Adipocyte (in vitro differentiated cells): ENCODE results near the gene BCLAF1.

ENCODE experiments used
- DNase-seq: peaks from one replicate; pipeline ENCODE4 v3.0.0-alpha.2; 2015; ENCODE audit warnings: low read depth
- H3K27me3 ChIP-seq: replicated peaks from 2 replicates; pipeline ENCODE4 v1.7.0; 2013; ENCODE audit warnings: mild to moderate bottlenecking, low read length, moderate library complexity; ENCODE audit not compliant: control insufficient read depth, insufficient read depth
- H3K36me3 ChIP-seq: 2 replicates; pipeline ENCODE4 v1.7.0; 2013; ENCODE audit warnings: low read length, mild to moderate bottlenecking, moderate library complexity; ENCODE audit not compliant: control insufficient read depth, insufficient read depth, severe bottlenecking
- H3K4me1 ChIP-seq: 2 replicates; pipeline ENCODE4 v1.7.0; 2013; ENCODE audit warnings: mild to moderate bottlenecking, low read length, moderate library complexity; ENCODE audit not compliant: control insufficient read depth, insufficient read depth
- H3K4me3 ChIP-seq: 2 replicates; pipeline ENCODE4 v1.7.0; 2013; ENCODE audit warnings: mild to moderate bottlenecking, low read length, moderate library complexity
- H3K9ac ChIP-seq: 2 replicates; pipeline ENCODE4 v1.7.0; 2013; ENCODE audit warnings: mild to moderate bottlenecking, low read length, moderate library complexity
- H3K9me3 ChIP-seq: 2 replicates; pipeline ENCODE4 v1.7.0; 2013; ENCODE audit warnings: mild to moderate bottlenecking, low read length, moderate library complexity; ENCODE audit not compliant: control insufficient read depth

BCLAF1 gene

DNA sequence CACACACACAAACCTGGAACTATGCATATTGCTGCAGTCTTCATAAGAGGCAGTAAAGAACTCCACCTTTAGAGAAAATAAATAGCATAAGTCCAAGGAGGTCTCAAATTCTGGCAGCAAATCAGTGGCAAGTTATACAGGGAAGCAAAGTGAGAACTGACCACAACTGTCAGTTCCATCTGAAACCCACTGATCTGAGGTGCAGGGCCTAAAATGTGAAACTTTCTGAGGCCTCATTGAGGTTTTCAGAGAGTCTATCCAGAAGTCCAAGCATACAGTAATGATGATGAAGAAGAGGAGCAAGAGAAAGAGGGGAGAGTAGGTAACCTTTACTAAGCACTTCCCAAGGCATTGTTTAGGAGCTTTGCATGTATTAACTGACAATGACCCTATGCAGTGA, 75.8 kb downstream of the BCLAF1 start:
- no peak overlapping the region for H3K9ac ChIP-seq
- no peak for DNase-seq
- H3K4me1 ChIP-seq = no peaks in the 10 kb centered on the region
- no peak overlapping the region for H3K4me3 ChIP-seq
- H3K9me3 ChIP-seq = no peaks in the 10 kb centered on the region
- no peaks in the 10 kb centered on the region for H3K27me3 ChIP-seq
- no peaks in the 10 kb centered on the region for H3K36me3 ChIP-seq

DNA sequence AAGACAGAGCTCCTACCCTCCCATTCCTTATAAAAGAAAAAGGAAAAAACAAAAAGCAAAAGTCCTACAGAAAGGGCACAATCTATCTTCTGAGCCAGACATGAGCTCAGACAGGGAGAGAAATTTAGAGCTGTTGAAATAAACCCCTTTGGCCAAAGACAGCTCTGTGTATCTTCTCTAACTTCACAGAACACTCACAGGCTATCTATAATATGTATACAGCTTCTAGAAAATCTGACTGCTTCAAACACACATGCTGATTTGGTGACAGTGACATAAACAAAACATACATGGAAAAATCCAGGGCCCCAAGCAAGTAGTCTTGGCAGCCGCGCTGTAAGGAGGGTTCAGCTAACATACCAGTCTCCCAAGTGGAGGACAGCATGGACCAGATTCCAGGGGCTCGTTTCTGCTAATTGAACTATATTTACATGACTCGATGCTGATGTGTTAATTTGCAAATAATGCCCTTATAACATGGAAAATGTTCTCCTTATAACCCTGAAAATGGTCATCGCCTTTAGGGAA, 76.6 kb downstream of the BCLAF1 start:
- Histone ChIP-seq H3K9me3 (no peaks in the 10 kb centered on the region), H3K4me1 (no peaks in the 10 kb centered on the region), H3K9ac (no peak overlapping the region), H3K4me3 (no peak overlapping the region), H3K27me3 (no peaks in the 10 kb centered on the region), H3K36me3 (no peaks in the 10 kb centered on the region)
- no peak for DNase-seq

DNA sequence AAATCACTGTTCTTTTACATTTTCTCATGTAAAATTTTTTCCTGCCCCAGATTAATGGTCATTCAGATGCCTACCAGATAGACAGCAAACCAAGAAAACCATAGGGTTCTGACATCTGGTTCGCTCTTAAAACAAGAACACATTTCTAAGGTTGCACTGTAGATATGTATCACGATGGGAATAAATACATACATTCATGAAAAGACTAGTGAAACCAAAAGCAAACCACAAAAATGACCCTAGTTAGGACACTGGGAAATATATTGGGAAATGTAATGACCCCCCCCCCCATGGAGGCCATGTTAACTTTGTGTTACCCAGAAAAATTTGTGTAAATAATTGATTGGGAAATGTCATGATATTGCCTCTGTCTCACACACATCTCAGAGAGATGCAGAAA, 77.0 kb downstream of the BCLAF1 start:
- no peaks in the 10 kb centered on the region for H3K9me3 ChIP-seq
- H3K36me3 ChIP-seq = no peaks in the 10 kb centered on the region
- H3K4me1 ChIP-seq = no peaks in the 10 kb centered on the region
- no peak overlapping the region for H3K4me3 ChIP-seq
- no peak for DNase-seq
- no peaks in the 10 kb centered on the region for H3K27me3 ChIP-seq
- no peak overlapping the region for H3K9ac ChIP-seq

DNA sequence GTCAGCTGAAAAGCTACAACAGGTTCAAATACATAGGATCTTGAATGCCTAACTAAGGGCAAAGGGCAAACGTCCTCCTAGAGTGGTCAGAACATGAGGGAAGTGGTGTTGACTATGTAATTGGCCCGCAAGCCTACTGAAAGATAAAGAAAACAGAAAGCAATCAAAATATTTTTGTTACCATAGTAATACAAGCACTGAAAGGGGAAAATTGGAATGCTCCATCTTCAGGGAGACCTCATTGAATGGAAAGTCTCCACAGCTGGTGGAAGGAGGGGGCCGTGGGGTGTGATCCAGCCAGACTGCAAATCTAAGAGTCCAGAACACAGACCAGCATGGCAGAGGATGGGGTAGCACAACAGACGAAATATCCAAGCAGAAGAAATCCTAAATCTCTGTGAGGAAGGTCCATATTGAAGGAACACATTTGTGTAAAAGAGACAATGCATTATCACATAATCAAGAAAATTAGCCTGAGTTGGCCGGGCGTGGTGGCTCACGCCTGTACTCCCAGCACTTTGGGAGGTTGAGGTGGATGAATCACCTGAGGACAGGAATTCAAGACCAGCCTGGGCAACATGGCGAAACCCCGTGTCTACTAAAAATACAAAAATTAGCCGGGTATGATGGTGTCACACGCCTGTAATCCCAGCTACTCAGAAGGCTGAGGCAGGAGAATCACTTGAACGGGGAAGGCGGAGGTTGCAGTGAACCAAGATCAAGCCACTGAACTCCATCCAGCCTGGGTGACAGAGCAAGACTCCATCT, 79.1 kb downstream of the BCLAF1 start:
- Histone ChIP-seq H3K9me3 (no peaks in the 10 kb centered on the region), H3K36me3 (no peaks in the 10 kb centered on the region), H3K4me1 (no peaks in the 10 kb centered on the region), H3K9ac (no peak overlapping the region), H3K27me3 (no peaks in the 10 kb centered on the region), H3K4me3 (no peak overlapping the region)
- DNase-seq = no peak

DNA sequence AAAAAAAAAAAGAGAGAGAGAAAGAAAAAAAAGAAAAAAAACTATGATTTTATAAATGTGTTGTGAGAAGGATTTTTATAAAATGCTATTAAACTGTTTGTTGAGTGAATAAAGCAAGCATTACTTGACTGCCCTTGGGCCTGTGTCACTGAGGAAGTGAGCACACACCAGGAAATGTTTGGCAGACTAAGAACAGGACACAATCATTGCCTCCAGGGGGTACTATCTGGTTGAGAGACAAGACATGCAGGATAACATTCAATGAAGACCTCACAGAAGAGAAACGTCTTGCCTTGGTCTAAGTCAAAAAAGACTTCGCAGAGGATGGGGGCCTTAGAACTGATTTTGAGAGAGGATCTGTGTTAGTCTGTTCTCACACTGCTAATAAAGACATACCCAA, 80.2 kb downstream of the BCLAF1 start:
- Histone ChIP-seq H3K9me3 (no peaks in the 10 kb centered on the region), H3K4me1 (no peaks in the 10 kb centered on the region), H3K36me3 (no peaks in the 10 kb centered on the region), H3K9ac (no peak overlapping the region), H3K4me3 (no peak overlapping the region), H3K27me3 (no peaks in the 10 kb centered on the region)
- no peak for DNase-seq

DNA sequence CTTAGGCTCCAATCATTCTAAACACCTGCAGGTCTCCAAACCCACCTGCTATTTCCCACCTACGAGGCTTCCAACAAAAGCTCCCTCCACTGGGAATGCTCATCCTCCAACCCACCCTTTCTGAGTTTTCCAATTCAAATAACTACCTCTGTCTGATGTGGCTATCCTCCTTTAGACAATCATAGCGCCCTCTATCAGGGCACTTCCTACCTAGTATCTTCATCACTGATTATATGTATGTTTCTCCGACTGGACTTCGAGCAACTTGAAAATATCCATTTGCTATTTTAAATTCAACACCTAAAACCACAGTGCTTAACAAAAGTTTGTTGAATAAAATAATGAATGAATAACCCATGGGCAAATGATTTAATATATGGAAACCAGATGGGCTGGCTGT, 80.9 kb downstream of the BCLAF1 start:
- H3K4me1 ChIP-seq = no peaks in the 10 kb centered on the region
- DNase-seq = no peak
- no peaks in the 10 kb centered on the region for H3K9me3 ChIP-seq

More for the DNA sequence above, 80.9 kb downstream of the BCLAF1 start:
- no peak overlapping the region for H3K9ac ChIP-seq
- H3K36me3 ChIP-seq = no peaks in the 10 kb centered on the region
- H3K27me3 ChIP-seq = no peaks in the 10 kb centered on the region
- no peak overlapping the region for H3K4me3 ChIP-seq
